Measurements from ENCODE around the gene PPM1J.

- TF ChIP-seq CTCF (conservative IDR thresholded peaks at IDR 0.05; ENCODE audit: low read length) (no peak), EZH2phosphoT487 (IDR thresholded peaks at IDR 0.05; ENCODE audit: borderline replicate concordance) (no peak)
Observed at GRCh38 chr1:112665857-112666256, 49.3 kb downstream of the PPM1J start.

All from Loucy (cell line).